HG03139 (cell line): ENCODE measurements around the gene GPR22.

Source experiments
- ATAC-seq: cut with Tn5 transposase; IDR thresholded peaks from one replicate; pipeline ENCODE4 v1.9.1; 2021; ENCODE audit not compliant: unreplicated experiment

The GPR22 gene

DNA sequence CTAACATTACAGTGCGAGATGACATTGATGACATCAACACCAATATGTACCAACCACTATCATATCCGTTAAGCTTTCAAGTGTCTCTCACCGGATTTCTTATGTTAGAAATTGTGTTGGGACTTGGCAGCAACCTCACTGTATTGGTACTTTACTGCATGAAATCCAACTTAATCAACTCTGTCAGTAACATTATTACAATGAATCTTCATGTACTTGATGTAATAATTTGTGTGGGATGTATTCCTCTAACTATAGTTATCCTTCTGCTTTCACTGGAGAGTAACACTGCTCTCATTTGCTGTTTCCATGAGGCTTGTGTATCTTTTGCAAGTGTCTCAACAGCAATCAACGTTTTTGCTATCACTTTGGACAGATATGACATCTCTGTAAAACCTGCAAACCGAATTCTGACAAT is 4.3 kb downstream of the GPR22 start:
- no peak for ATAC-seq

DNA sequence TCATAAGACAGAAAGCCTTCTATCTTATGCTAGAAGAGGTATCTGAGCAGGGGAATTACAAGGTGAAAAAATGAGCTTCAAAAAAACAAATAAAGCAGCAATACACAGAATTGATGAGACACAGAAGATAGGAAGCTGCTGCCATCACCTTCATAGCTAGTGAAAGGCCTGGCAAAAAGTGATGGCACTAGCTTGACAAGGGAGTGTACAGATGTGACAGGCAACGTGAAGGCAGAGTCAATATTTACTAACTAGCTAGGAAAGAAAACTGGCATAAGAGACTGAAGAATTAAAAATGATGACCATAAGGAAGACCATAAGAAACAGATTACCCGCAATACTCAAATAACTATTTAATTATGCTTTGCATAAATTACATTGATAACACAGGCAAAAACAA is 9.4 kb downstream of the GPR22 start:
- ATAC-seq: no peak

DNA sequence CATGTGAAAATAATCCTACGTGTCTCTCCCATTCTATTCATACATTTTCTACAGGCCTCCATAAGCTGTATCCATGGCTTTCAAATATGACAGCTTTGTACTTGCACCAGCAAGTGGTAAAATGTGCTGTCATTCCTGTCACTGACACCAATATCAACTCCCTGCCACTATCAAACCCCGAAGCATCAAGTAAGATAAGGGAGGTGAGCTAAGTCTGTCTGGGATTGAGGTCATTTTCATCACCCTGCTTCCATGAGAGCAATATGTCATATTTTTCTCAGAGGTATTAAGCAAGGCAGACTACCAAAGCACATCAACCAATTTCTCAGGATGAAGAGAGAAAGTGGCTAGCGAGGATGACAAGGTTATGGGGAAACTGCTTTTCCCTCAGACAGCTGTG is 11.1 kb downstream of the GPR22 start:
- no peak for ATAC-seq

DNA sequence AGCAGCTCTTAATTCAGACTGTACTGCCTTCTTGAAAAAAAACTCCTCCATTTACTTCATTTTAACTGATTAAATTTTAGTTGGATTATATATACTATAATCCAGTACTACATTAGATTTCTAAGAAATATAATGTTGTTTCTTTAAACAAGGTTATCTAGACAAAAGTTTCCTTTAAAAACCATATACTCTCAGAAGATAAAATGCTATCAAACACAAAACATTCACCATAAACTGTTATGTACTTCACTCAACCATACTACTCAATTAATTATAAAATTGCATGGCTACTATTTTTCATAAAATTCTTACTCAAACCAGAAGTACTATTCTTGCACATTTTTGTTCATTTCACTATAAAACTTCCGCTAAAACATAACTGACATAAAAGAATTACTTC is 12.7 kb downstream of the GPR22 start:
- no peak for ATAC-seq

DNA sequence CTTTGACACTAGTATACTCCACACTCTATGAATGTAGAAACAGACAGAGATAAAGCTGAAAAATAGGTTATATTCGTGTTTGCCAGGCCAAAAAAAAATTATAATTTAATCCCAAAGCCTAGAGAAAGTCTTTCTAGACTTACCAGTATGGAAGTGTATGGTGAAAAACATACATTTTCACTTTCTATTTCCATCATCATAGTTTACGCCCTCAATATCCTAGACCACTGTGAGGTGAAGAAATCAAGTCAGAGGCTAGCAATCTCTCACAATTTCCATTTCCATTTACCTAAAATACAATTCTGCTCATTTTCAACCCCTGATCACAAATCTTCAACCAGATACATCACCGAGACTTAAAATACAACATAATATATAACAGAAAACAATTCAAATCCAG is 16.2 kb downstream of the GPR22 start:
- no peak for ATAC-seq

DNA sequence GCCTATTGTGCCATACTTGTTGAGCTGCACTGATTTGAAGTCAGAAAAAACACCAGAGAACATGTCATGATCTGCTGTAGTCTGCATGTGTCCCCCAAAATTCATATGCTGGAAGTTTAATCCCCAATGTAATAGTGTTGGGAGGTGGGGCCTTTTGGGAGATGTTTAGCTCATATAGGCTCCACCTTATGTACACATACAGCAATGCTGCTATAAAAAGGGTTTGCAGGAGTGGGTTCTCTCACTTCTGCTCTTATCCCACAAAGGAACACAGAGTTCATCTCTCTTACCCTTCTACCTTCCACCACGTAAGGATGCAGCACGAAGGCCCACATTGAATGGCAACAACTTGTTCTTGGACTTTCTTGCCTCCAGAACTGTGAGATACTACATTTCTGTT is 23.0 kb downstream of the GPR22 start:
- no peak for ATAC-seq

DNA sequence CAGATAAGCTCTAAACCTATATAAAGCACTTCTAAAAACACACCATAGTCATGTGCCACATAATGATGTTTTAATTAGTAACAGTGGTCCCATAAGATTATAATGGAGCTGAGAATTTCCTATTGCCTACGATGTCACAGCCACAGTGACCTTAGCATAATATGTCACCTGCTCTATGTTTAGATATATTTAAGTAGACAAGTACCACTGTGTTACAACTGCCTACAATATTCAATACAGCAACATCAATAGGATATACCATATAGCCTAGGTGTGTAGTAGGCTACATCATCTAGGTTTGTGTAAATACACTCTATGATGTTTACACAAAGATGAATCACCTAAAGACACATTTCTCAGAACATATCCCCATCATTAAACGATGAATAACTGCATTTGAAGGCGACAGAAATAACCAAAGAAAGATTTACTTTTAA is 24.5 kb downstream of the GPR22 start:
- ATAC-seq: no peak

DNA sequence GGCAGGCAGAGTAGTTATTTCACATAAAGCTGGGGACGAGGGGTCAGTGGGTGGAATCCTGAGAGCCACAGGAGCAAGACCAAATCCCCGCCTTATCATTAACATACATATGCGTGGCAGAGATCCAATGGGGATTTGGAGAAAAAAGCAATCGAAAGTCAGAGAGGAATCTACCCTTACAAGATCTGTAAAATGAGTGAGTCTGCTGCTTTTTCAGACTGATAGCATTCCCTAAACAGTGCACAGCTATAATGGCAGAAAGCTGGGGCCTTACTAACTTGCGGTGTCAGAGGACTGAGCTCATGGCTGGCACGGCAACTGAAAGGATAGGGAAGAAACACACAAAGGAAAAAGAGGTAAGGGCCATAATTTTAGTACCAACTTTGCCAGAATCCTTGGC is 25.0 kb downstream of the GPR22 start:
- no peak for ATAC-seq

DNA sequence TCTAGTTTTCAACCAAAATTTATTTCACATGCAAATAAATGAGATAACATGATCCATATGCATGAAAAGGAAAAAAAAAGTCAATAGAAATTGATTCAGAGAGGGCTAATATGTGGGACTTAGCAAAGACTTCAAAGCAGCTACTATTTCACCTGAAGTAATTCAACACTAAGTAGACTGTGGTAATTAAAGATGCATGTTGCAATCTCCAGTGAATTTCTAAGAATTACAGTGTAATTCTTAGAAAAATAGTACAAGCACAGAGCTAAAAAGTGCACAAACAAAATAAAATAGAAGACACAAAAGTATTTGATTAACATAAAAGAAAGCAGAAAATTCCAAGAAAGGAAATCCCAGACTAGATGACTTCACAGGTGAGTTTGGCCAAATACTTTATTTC is 25.7 kb downstream of the GPR22 start:
- ATAC-seq: no peak

DNA sequence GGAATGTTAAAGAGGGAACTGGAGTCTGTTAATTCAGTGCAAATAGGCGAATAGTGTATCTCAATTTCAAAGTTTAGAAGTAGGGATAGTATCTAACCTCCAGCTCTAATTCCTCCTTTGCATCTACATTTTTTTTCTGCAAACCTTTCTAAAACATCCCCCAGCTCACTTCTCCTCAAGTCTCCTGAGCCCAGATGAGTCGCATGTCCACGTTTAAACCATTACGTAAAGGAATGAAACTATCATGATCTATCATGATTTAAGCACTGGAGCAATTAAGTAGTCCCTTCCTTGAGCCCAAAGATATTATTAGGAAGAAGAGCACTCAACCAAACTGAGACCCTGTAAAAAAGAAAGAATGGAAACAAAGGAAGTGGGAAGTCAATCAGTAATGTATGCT is 29.9 kb downstream of the GPR22 start:
- ATAC-seq: no peak

DNA sequence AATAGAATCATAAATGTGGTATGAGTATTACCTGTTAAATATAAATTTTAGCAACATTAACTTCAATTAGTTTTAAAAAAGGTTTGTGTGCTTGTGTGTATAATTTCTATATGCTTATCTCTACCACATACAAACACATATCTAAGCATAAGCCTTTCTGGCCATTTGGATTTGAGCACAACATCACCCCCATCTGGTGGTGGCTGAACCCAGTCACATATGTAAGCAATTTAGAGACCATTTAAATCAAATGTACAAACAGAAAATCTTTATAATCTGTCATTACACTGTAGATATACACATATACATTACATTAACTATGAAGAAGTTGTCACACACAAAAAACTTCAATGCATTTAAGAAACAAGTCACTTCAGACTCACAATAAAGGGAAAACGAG is 31.7 kb downstream of the GPR22 start:
- no peak for ATAC-seq

DNA sequence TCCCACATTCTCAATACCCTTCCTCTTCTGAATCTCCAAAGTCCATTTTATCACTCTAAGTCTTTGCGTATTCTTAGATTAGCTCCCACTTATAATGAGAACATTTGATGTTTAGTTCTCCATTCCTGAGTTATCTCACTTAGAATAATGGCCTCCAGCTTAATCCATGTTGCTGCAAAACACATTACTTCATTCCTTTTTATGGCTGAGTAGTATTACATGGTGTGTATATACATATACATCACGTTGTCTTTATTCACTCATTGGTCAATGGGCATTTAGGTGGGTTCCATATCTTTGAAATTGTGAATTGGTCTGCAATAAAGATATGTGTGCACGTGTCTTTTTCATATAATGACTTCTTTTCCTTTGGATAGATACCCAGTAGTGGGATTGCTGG is 32.3 kb downstream of the GPR22 start:
- no peak for ATAC-seq

DNA sequence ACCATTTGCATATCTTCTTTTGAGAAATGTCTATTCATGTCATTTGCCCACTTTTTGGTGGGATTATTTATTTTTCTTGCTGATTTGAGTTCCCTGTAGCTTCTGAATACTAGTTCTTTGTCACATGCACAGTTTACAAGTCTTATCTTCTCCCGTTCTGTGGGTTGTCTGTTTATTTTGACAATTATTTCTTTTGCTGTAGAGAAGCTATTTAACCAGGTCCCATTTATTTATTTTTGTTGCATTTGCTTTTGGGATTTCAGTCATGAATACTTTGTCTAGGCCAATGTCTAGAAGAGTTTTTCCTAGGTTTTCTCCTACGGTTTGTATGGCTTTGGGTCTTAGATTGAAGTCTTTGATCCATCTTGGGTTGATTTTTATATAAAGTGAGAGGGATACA is 32.9 kb downstream of the GPR22 start:
- no peak for ATAC-seq

DNA sequence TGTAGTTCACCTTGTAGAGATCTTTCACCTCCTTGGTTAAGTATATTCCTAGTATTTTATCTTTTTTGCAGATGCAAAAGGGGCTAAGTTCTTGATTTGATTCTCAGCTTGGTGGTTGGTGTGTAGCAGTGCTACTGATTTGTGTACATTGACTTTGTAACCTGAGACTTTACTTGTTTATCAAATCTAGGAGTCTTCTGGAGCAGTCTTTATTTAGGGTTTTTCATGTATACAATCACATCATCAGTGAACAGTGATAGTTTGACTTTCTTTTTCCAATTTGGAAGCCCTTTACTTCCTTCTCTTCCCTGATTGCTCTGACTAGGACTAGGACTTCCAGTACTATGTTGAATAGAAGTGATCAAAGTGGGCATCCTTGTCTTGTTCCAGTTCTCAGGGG is 33.8 kb downstream of the GPR22 start:
- no peak for ATAC-seq

DNA sequence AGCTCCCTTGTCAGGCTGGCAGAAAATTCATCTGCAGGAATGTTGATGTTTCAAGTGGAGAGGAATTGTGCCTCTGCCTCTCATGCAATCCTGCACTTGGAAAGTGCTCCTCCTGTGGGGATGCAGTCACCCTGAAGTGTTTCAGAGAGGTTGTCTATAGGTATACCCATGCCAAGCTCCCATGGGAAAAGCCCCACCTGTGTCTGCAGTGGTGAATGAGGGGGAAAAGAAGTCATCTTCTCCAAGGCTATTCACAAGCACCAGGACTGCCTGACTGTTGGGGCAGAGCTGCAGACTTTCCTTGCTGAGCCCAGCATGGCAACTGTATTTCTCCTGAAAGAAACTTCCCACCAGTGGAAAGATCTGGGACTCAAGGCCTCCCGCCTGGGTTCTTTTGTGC is 35.5 kb downstream of the GPR22 start:
- ATAC-seq: no peak

DNA sequence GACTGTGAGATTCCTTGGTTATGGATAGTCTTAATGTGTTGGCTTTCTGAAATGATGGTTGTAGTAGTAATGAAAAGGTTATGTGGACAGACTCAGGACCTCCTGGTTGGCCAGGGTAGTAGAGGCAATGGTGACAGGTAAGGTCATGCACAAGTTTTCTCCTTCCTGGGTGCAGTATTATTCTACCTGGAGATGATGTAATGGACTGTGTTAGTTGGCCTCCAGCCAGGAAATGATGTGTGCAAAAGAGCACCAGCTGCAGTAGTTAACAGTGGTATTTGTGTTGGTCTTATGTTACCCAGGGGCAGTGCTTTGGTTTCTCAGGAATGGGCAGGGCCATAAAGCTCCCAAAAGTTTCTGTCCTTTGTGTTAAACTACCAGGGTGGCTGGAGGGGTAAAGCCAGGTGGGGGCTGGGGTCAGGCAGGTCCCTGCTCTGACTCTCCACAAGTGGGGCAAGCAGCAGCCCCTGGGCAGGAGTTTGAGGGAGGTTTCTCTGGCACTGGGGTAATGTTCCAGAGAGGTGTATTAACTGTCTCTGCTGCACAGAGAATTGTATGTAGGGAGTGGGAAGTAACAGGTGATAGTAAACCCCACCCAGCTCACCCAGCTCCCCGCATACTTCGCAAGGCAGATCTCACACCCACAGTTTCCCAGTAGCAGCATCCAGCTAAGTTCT is 36.3 kb downstream of the GPR22 start:
- ATAC-seq: no peak

DNA sequence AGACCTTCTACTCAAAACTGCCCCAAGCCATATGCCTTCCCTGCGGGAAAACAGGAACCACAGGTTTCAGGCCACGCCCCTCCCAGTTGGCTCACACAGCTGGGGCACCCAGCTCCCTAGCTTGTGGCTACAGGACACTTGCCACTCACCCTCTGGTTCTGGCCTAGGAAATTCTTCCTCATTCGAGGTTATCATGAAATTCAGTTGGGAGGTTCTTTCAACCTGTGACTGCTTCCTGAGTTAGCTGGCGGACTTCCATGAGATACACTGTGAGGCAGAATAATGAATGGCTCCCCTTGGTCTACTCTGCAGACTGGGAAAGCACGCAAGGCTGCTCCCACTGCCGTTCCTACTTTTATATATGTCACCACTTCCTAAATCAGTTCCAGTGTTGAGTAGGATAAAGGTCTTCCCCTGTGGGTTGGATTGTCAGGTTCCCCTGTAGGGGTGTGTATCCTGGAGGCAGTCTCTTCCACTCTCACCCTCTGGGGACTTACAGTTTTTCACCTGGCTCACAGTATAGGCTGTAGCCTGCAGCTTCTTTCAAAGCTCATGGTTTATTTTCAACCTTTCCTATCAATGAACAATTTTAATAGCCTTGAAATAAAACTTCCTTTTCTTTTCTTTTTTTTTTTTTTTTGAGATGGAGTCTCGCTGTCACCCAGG is 37.0 kb downstream of the GPR22 start:
- ATAC-seq: no peak
